ENCODE data around the gene ADRM1.

DNA sequence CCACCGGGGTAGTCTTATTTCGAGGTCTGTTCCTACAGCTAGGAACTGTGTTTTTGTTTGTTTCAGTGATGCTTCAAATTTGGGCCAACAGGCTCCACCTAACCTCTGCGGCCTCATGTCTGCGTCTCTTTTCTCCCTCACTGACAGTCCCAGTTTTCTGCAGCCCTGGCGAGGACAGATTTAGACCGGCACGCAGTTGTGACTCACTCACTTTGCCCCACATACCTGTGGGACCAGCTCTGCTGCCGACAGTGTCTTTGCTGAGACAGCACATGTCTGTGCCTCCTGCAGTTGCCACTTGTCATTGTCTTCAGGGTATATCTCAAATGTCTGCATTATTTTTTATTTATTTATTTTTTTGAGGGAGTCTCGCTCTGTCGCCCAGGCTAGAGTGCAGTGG, 35.3 kb upstream of the ADRM1 start:
- TF ChIP-seq ZNF274 (IDR thresholded peaks at IDR 0.05; ENCODE audit: low read depth, low read length) (no peak), SUZ12 (IDR thresholded peaks at IDR 0.05; ENCODE audit: extremely low read depth, insufficient read depth, insufficient read length) (no peak), YY1 (IDR thresholded peaks at IDR 0.05; ENCODE audit: insufficient read depth, insufficient read length) (no peak)
